GM23248 (cell line): ENCODE measurements around the gene MYO5B. TPM values are rescaled to one million over a fixed set of nuclear protein-coding genes. Genes with fewer than 3 reads are reported as not detected.

Experiments used
- DNase-seq: peaks from one replicate; pipeline ENCODE4 v3.0.0-alpha.2; 2015
- H2AFZ ChIP-seq: fragments of 200-600 bp; sonication (generic); 2 replicates; pipeline ENCODE4 v1.6.1; 2016; ENCODE audit warnings: antibody characterized with exemption
- H3F3A ChIP-seq: fragments of 200-600 bp; sonication (generic); 2 replicates; pipeline ENCODE4 v1.6.1; 2016; ENCODE audit warnings: mild to moderate bottlenecking, antibody characterized with exemption, mixed run types; ENCODE audit not compliant: insufficient read depth
- H3K27ac ChIP-seq: fragments of 200-600 bp; sonication (generic); 2 replicates; pipeline ENCODE4 v1.5.1; 2016; ENCODE audit warnings: mild to moderate bottlenecking
- H3K27me3 ChIP-seq: fragments of 200-600 bp; sonication (generic); replicated peaks from 2 replicates; pipeline ENCODE4 v1.6.1; 2016; ENCODE audit warnings: mild to moderate bottlenecking; ENCODE audit not compliant: insufficient read depth
- H3K36me3 ChIP-seq: fragments of 200-600 bp; sonication (generic); 2 replicates; pipeline ENCODE4 v1.6.1; 2016; ENCODE audit warnings: low read depth, mild to moderate bottlenecking
- H3K4me1 ChIP-seq: fragments of 200-600 bp; sonication (generic); 2 replicates; pipeline ENCODE4 v1.6.1; 2016; ENCODE audit warnings: mild to moderate bottlenecking; ENCODE audit not compliant: insufficient read depth
- H3K4me2 ChIP-seq: fragments of 200-600 bp; sonication (generic); one replicate; pipeline ENCODE4 v1.6.1; 2016; ENCODE audit warnings: mild to moderate bottlenecking; ENCODE audit not compliant: unreplicated experiment
- H3K4me3 ChIP-seq: fragments of 200-600 bp; sonication (generic); 2 replicates; pipeline ENCODE4 v1.5.1; 2016; ENCODE audit warnings: mild to moderate bottlenecking
- H3K79me2 ChIP-seq: fragments of 200-600 bp; sonication (generic); 2 replicates; pipeline ENCODE4 v1.6.1; 2016; ENCODE audit warnings: mild to moderate bottlenecking; ENCODE audit not compliant: insufficient read depth
- H3K9ac ChIP-seq: fragments of 200-600 bp; sonication (generic); 2 replicates; pipeline ENCODE4 v1.6.1; 2016; ENCODE audit warnings: mild to moderate bottlenecking
- H3K9me2 ChIP-seq: fragments of 200-600 bp; sonication (generic); 2 replicates; pipeline ENCODE4 v1.6.1; 2016; ENCODE audit warnings: mixed run types, mild to moderate bottlenecking, moderate library complexity; ENCODE audit not compliant: insufficient read depth
- H3K9me3 ChIP-seq: fragments of 200-600 bp; sonication (generic); one replicate; pipeline ENCODE4 v1.6.1; 2017; ENCODE audit warnings: low read depth
- H4K20me1 ChIP-seq: fragments of 200-600 bp; sonication (generic); 2 replicates; pipeline ENCODE4 v1.6.0; 2016; ENCODE audit not compliant: insufficient read depth
- EZH2 ChIP-seq: fragments of 200-600 bp; sonication (generic); IDR thresholded peaks from 2 replicates; pipeline ENCODE4 v1.6.1; 2018; ENCODE audit warnings: antibody characterized with exemption, mild to moderate bottlenecking; ENCODE audit not compliant: insufficient read depth, poor library complexity, severe bottlenecking
- EZH2phosphoT487 ChIP-seq: fragments of 200-600 bp; sonication (generic); IDR thresholded peaks from 2 replicates; pipeline ENCODE4 v1.6.1; 2018; ENCODE audit warnings: antibody characterized with exemption, moderate library complexity, mild to moderate bottlenecking, low read depth; ENCODE audit not compliant: insufficient read depth
- WGBS, 2 experiments: methylation state at CpG; one replicate each; pipeline ENCODE4 v1.1.6; 2015 to 2017; ENCODE audit warnings: low lambda C conversion rate in 2 of 2, low coverage in 1 of 2; ENCODE audit errors: missing lambda C conversion rate in 2 of 2; 5-methylcytosine and 5-hydroxymethylcytosine counted together
- in situ Hi-C: fragments of 300-500 bp; cut with MboI; formaldehyde crosslinking; loops from 2 replicates; pipeline ENCODE4 v1.15.0; 2020
- polyA plus RNA-seq: library from polyadenylated mRNA; unstranded; fragments of >200 nt; fragmentation: Nextera tagmentation; extraction: Ambion mirVana; gene quantifications from 2 replicates; pipeline ENCODE4 v1.2.1, GENCODE V29; 2016
- total RNA-seq: library from RNA; depleted of rRNA; stranded (reverse); fragments of >200 nt; shearing (Covaris generic); gene quantifications from 2 replicates; pipeline ENCODE4 v1.2.3, GENCODE V29; 2014

MYO5B gene
- total and polyA plus RNA-seq, 2 experiments from 2014 or later = 0.03 TPM; not detected in 1

DNA sequence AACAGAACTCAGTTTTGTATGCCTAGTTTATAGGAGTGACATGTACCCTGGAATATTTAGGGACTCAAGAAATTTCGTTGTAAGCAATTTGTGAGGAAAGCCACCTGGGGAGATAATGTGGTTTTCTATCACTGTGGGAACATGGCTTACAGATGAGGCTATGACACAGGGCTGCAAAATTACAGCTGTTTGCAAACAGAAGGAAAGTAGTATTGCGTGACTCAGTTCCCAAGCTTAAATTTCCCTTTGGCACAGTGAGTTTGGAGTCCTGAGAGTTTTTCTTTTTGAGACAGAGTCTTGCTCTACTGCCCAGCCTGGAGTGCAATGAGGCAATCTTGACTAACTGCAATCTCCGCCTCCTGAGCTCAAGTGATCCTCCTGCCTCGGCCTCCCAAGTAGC lies 149.8 kb downstream of the MYO5B start:
- H3K79me2 ChIP-seq = no peaks in the 10 kb centered on the region
- no peaks in the 10 kb centered on the region for H4K20me1 ChIP-seq
- in situ Hi-C loops = no loop called here
- H3F3A ChIP-seq = no peaks in the 10 kb centered on the region
- no peaks in the 10 kb centered on the region for H3K4me1 ChIP-seq
- H2AFZ ChIP-seq = no peak overlapping the region
- WGBS, 2 experiments = 51 to 55% methylated on average over 4 of the region's 4 CpGs
- H3K4me3 ChIP-seq = no peak overlapping the region
- H3K9me2 ChIP-seq = no peaks in the 10 kb centered on the region
- H3K36me3 ChIP-seq = no peaks in the 10 kb centered on the region
- no peak overlapping the region for H3K9ac ChIP-seq
- peaks cover 6% of the 10 kb centered on the region; the same call in 1 of the 2 replicates for H3K27me3 ChIP-seq
- no peak overlapping the region for H3K4me2 ChIP-seq
- TF ChIP-seq EZH2 = no peak
- H3K27ac ChIP-seq = no peak overlapping the region
- H3K9me3 ChIP-seq = no peaks in the 10 kb centered on the region
- no peak for DNase-seq

DNA sequence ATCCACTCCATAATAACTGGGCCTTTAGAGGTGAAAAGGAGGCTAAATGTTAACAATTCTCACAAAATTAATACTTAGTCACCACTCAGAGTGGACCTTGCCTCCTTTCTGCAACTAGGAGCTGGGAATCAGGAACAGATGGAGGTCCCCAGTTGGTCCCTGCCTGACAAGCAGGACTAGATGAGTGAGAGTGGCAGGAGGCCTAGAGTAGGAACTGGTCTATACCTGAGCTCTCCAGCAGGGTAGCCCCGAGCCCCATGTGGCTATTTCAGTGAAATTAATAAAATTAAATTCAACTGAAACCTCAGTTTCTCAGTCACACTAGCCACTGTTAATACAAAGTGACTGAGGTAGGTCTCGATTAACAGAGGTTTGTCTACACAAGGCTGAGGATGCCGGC lies 150.5 kb downstream of the MYO5B start:
- WGBS, 2 experiments = 20 to 26% methylated on average over 3 of the region's 3 CpGs
- Histone ChIP-seq H2AFZ (no peak overlapping the region), H3K4me3 (no peak overlapping the region), H3K36me3 (no peaks in the 10 kb centered on the region), H3F3A (no peaks in the 10 kb centered on the region), H3K9me3 (no peaks in the 10 kb centered on the region), H3K4me2 (no peak overlapping the region), H3K4me1 (no peaks in the 10 kb centered on the region), H3K27me3 (peaks cover 11% of the 10 kb centered on the region), H3K27ac (no peak overlapping the region), H3K9me2 (no peaks in the 10 kb centered on the region), H3K9ac (no peak overlapping the region), H3K79me2 (no peaks in the 10 kb centered on the region), H4K20me1 (no peaks in the 10 kb centered on the region)
- no peak for DNase-seq
- in situ Hi-C loops = no loop called here
- TF ChIP-seq EZH2 = no peak
- TF ChIP-seq EZH2phosphoT487 = no peak

DNA sequence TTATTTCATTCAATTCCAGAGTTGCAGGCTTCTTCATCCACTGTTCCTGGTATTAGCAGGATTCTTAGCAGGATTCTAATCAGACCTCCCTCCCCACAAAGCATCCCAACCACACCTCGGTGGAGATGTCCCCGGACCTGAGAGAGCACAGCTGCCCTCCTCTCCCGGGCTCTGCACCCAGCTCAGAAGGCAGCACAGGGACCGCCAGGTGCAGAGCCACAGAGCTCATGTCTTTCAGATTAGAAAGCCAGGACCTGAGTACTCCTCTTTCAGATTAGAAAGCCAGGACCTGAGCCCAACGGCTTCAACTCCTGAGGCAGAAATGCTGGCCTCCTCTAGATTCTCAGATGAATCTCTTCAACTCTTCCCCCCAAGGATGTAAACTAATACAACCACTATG lies 152.3 kb downstream of the MYO5B start:
- Histone ChIP-seq H3K79me2 (no peaks in the 10 kb centered on the region), H3K9ac (no peak overlapping the region), H3K4me1 (no peaks in the 10 kb centered on the region), H3K4me3 (no peak overlapping the region), H3F3A (no peaks in the 10 kb centered on the region), H3K27ac (no peak overlapping the region), H3K27me3 (peaks cover 11% of the 10 kb centered on the region), H3K9me2 (no peaks in the 10 kb centered on the region), H3K36me3 (no peaks in the 10 kb centered on the region), H2AFZ (no peak overlapping the region), H3K9me3 (no peaks in the 10 kb centered on the region), H4K20me1 (no peaks in the 10 kb centered on the region), H3K4me2 (no peak overlapping the region)
- 46 to 50% methylated on average over 5 of the region's 5 CpGs for WGBS, 2 experiments
- DNase-seq = no peak
- in situ Hi-C loops = no loop called here
- TF ChIP-seq EZH2 (no peak), EZH2phosphoT487 (no peak)

DNA sequence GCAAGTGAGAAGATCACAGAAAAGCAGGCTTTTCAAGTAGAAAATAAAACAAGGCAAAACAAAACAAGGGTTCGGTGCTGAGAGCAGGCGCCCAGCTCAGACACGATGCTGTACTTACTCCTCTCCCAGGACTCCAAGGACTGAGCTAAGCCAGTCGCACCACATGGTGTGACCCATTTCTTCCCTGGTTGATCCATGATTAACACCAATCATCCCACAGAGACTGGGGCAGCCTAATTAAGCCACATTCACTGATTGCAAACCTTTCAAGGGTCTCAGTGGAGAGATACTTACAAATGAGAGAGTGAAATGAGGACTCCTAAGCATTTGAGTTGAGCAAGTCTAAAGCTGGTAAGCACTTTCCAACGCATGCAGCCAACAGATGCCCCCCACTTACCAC lies 155.2 kb downstream of the MYO5B start:
- no peak overlapping the region for H2AFZ ChIP-seq
- no peak overlapping the region for H3K4me2 ChIP-seq
- in situ Hi-C loops = no loop called here
- WGBS, 2 experiments = 37 to 54% methylated on average over 5 of the region's 5 CpGs
- no peak for DNase-seq
- H3K4me3 ChIP-seq = no peak overlapping the region
- no peaks in the 10 kb centered on the region for H4K20me1 ChIP-seq
- H3K9me2 ChIP-seq = no peaks in the 10 kb centered on the region
- no peaks in the 10 kb centered on the region for H3K9me3 ChIP-seq
- H3F3A ChIP-seq = no peaks in the 10 kb centered on the region
- H3K27me3 ChIP-seq = peaks cover 11% of the 10 kb centered on the region
- no peaks in the 10 kb centered on the region for H3K36me3 ChIP-seq
- no peaks in the 10 kb centered on the region for H3K4me1 ChIP-seq
- no peaks in the 10 kb centered on the region for H3K79me2 ChIP-seq
- TF ChIP-seq EZH2 (no peak), EZH2phosphoT487 (no peak)
- H3K27ac ChIP-seq = no peak overlapping the region
- H3K9ac ChIP-seq = no peak overlapping the region

DNA sequence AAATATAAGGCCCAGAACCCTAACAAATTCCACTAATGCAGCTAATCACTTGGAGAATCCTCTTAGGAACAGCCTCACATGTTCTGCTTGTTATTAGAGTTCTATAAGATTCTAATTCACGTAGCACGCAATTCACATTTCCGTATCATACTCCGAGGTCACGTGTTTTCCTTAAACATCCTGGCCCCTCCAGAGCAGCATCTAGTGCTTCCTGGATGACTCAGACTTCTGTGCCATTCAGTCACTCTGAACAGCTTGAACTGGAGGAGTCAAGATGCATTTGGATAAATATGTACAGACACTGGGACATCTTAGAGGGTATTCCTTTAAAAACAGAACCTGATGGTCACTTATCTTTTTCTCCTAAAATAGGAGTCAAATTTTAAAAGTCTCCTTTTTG lies 156.5 kb downstream of the MYO5B start:
- Histone ChIP-seq H3K79me2 (no peaks in the 10 kb centered on the region), H3F3A (no peaks in the 10 kb centered on the region), H3K27ac (no peak overlapping the region), H3K9ac (no peak overlapping the region), H2AFZ (no peak overlapping the region), H3K4me1 (no peaks in the 10 kb centered on the region), H3K4me2 (no peak overlapping the region), H3K27me3 (peaks cover 11% of the 10 kb centered on the region), H3K9me2 (no peaks in the 10 kb centered on the region), H3K4me3 (no peak overlapping the region), H3K36me3 (no peaks in the 10 kb centered on the region), H3K9me3 (no peaks in the 10 kb centered on the region), H4K20me1 (no peaks in the 10 kb centered on the region)
- 65 to 66% methylated on average over 5 of the region's 5 CpGs for WGBS, 2 experiments
- DNase-seq = no peak
- in situ Hi-C loops = no loop called here
- no peak for TF ChIP-seq EZH2phosphoT487
- no peak for TF ChIP-seq EZH2
